SK-N-SH (cell line): ENCODE measurements around the gene TLX1. TPM values are rescaled to one million over a fixed set of nuclear protein-coding genes. Genes with fewer than 3 reads are reported as not detected.

Experiments used
- CTCF ChIA-PET: fragments of 300-600, 350-600 bp; formaldehyde crosslinking; extraction: SDS; loops from one replicate; lab custom pipeline; 2021; lab: Yijun Ruan, JAX
- POLR2A ChIA-PET: fragments of 350-600 bp; sonication (Branson Sonifier 250); formaldehyde crosslinking; extraction: SDS; loops from one replicate; lab custom pipeline; 2020; ENCODE audit warnings: antibody characterized with exemption, inconsistent platforms; lab: Yijun Ruan, JAX
- DNase-seq: peaks from one replicate; pipeline ENCODE4 v3.0.0; 2012
- H2AFZ ChIP-seq: fragments of 200-600 bp; sonication (generic); 2 replicates; pipeline ENCODE4 v1.8.1; 2016; ENCODE audit warnings: antibody characterized with exemption, mild to moderate bottlenecking, low read depth
- H3F3A ChIP-seq: fragments of 200-600 bp; sonication (generic); replicated peaks from 2 replicates; pipeline ENCODE3; 2016; ENCODE audit warnings: antibody characterized with exemption, mild to moderate bottlenecking; ENCODE audit not compliant: insufficient read depth
- H3K27ac ChIP-seq, 2 experiments: fragments of 200-500 bp in 1 of 2; fragments of 200-600 bp in 1 of 2; sonication (Bioruptor generic) in 1 of 2; sonication (generic), shearing (Covaris generic) in 1 of 2; 2 replicates each; pipeline versions ENCODE4 v1.5.1 to v1.6.1; 2014 to 2016; ENCODE audit warnings: low read depth in 2 of 2, inconsistent platforms in 1 of 2, low read length in 1 of 2, mild to moderate bottlenecking in 1 of 2, mixed read lengths in 1 of 2
- H3K27me3 ChIP-seq: fragments of 200-600 bp; sonication (generic), shearing (Covaris generic); 2 replicates; pipeline ENCODE4 v1.6.1; 2016; ENCODE audit warnings: mixed run types; ENCODE audit not compliant: insufficient read depth
- H3K36me3 ChIP-seq, 2 experiments: fragments of 200-500 bp in 1 of 2; fragments of 200-600 bp in 1 of 2; sonication (Bioruptor generic) in 1 of 2; sonication (generic) in 1 of 2; replicated peaks in 1 of 2; 2 replicates each; pipeline versions ENCODE3 to v1.5.1; 2014 to 2016; ENCODE audit warnings: low read length in 1 of 2, mild to moderate bottlenecking in 1 of 2; ENCODE audit not compliant: insufficient read depth in 2 of 2, control insufficient read depth in 1 of 2
- H3K4me1 ChIP-seq, 2 experiments: fragments of 200-500 bp in 1 of 2; fragments of 200-600 bp in 1 of 2; sonication (Bioruptor generic) in 1 of 2; sonication (generic), shearing (Covaris generic) in 1 of 2; 2 replicates each; pipeline versions ENCODE4 v1.5.1 to v1.6.1; 2014 to 2016; ENCODE audit warnings: low read depth in 1 of 2, low read length in 1 of 2, mixed run types in 1 of 2; ENCODE audit not compliant: insufficient read depth in 2 of 2, control insufficient read depth in 1 of 2
- H3K4me2 ChIP-seq: fragments of 200-600 bp; sonication (generic), shearing (Covaris generic); 2 replicates; pipeline ENCODE4 v1.6.1; 2017; ENCODE audit warnings: mixed run types
- H3K4me3 ChIP-seq, 2 experiments: fragments of 200-500 bp in 1 of 2; fragments of 200-600 bp in 1 of 2; sonication (Bioruptor generic) in 1 of 2; sonication (generic), shearing (Covaris generic) in 1 of 2; 2 replicates each; pipeline versions ENCODE4 v1.5.1 to v1.8.1; 2014 to 2016; ENCODE audit warnings: low read depth in 2 of 2, inconsistent platforms in 1 of 2, low read length in 1 of 2, mild to moderate bottlenecking in 1 of 2, mixed read lengths in 1 of 2, moderate library complexity in 1 of 2
- H3K79me2 ChIP-seq: fragments of 200-600 bp; sonication (generic); 2 replicates; pipeline ENCODE4 v1.8.1; 2017; ENCODE audit warnings: mild to moderate bottlenecking; ENCODE audit not compliant: insufficient read depth
- H3K9ac ChIP-seq: fragments of 200-600 bp; sonication (generic); 2 replicates; pipeline ENCODE4 v1.6.1; 2017; ENCODE audit warnings: mixed run types
- H3K9me2 ChIP-seq: fragments of 200-600 bp; sonication (generic); 2 replicates; pipeline ENCODE4 v1.6.1; 2017; ENCODE audit warnings: mixed run types
- H3K9me3 ChIP-seq: fragments of 200-600 bp; sonication (generic); 2 replicates; pipeline ENCODE4 v1.6.1; 2017; ENCODE audit warnings: mixed run types, mild to moderate bottlenecking, moderate library complexity
- H4K20me1 ChIP-seq: fragments of 200-600 bp; sonication (generic); 2 replicates; pipeline ENCODE4 v1.6.1; 2017; ENCODE audit warnings: mild to moderate bottlenecking, mixed run types; ENCODE audit not compliant: insufficient read depth
- CTCF ChIP-seq: fragments of 200-600 bp; sonication (generic); IDR thresholded peaks from 2 replicates; pipeline ENCODE4 v1.6.1; 2017; ENCODE audit warnings: antibody characterized with exemption, mild to moderate bottlenecking, moderate library complexity
- ELF1 ChIP-seq: IDR thresholded peaks from 2 replicates; pipeline ENCODE4 v1.4.0; 2012
- EZH2phosphoT487 ChIP-seq: fragments of 200-600 bp; sonication (generic); IDR thresholded peaks from 2 replicates; pipeline ENCODE4 v1.6.1; 2017; ENCODE audit warnings: low read depth, mixed run types, mild to moderate bottlenecking, antibody characterized with exemption, moderate library complexity, borderline replicate concordance
- FOSL2 ChIP-seq: IDR thresholded peaks from 2 replicates; pipeline ENCODE4 v1.4.0; 2012; ENCODE audit warnings: low read depth, mild to moderate bottlenecking, moderate library complexity, borderline replicate concordance
- FOXJ3 ChIP-seq: sonication (generic); formaldehyde crosslinking; IDR thresholded peaks from 2 replicates; pipeline ENCODE4 v1.5.1; 2020; ENCODE audit warnings: mild to moderate bottlenecking, missing genetic modification reagents
- FOXM1 ChIP-seq: IDR thresholded peaks from 2 replicates; pipeline ENCODE4 v1.4.0; 2012; ENCODE audit warnings: low read depth, mild to moderate bottlenecking
- JUND ChIP-seq: IDR thresholded peaks from 2 replicates; pipeline ENCODE4 v1.4.0; 2012
- MXI1 ChIP-seq: IDR thresholded peaks from 2 replicates; pipeline ENCODE4 v1.6.1; 2012; ENCODE audit warnings: mild to moderate bottlenecking, low read depth, low read length, improper control_type of control experiment
- NFIC ChIP-seq: IDR thresholded peaks from 2 replicates; pipeline ENCODE4 v1.4.0; 2012; ENCODE audit warnings: borderline replicate concordance
- NRF1 ChIP-seq: IDR thresholded peaks from 2 replicates; pipeline ENCODE4 v1.6.1; 2012; ENCODE audit warnings: low read depth, mild to moderate bottlenecking, low read length
- PBX3 ChIP-seq: IDR thresholded peaks from 2 replicates; pipeline ENCODE4; 2012
- RCOR1 ChIP-seq: fragments of 150-350 bp; IDR thresholded peaks from 2 replicates; pipeline ENCODE4 v1.6.1; 2017; ENCODE audit warnings: antibody characterized with exemption, low read length
- RXRA ChIP-seq: IDR thresholded peaks from 2 replicates; pipeline ENCODE4 v1.4.0; 2012; ENCODE audit warnings: low read depth, mild to moderate bottlenecking, borderline replicate concordance
- SIN3A ChIP-seq: IDR thresholded peaks from 2 replicates; pipeline ENCODE4 v1.6.1; 2012; ENCODE audit warnings: low read depth, mild to moderate bottlenecking, low read length, moderate library complexity, borderline replicate concordance
- SMC3 ChIP-seq: IDR thresholded peaks from 2 replicates; pipeline ENCODE4 v1.6.1; 2012; ENCODE audit warnings: low read depth, low read length, improper control_type of control experiment
- TCF12 ChIP-seq: IDR thresholded peaks from 2 replicates; pipeline ENCODE4 v1.4.0; 2012
- USF1 ChIP-seq: IDR thresholded peaks from 2 replicates; pipeline ENCODE4 v1.4.0; 2012; ENCODE audit warnings: low read depth, borderline replicate concordance
- ZBTB33 ChIP-seq: IDR thresholded peaks from 2 replicates; pipeline ENCODE4 v1.4.0; 2012; ENCODE audit warnings: low read depth, borderline replicate concordance
- WGBS: methylation state at CpG from one replicate; pipeline ENCODE4 v1.1.6; 2017; ENCODE audit warnings: low lambda C conversion rate; 5-methylcytosine and 5-hydroxymethylcytosine counted together
- polyA plus RNA-seq, 3 experiments: library from polyadenylated mRNA; depleted of rRNA; stranded (reverse); fragments of >200 nt; gene quantifications; 2 replicates each; pipeline ENCODE4 v1.2.3, GENCODE V29; 2012
- TF ChIP-seq, protein P1 (sequence below): IDR thresholded peaks from 2 replicates; pipeline ENCODE4 v1.6.1; 2012; ENCODE audit warnings: mild to moderate bottlenecking, low read depth, low read length, moderate library complexity

TLX1 gene
- polyA plus RNA-seq, 1 of the 3 experiments (the other 2 are of a cell fraction) = not detected

GRCh38 chr10:101099901-101100300 is 31.2 kb upstream of the TLX1 start:
- Histone ChIP-seq H3K79me2 (no peaks in the 10 kb centered on the region), H3K4me2 (no peak overlapping the region)
- no peak for TF ChIP-seq RCOR1
- no peak for TF ChIP-seq TCF12
- TF ChIP-seq ZBTB33 = no peak
- no peak for TF ChIP-seq USF1
- no peak for TF ChIP-seq MXI1
- no peak for TF ChIP-seq NFIC
- no peak for TF ChIP-seq CTCF
- TF ChIP-seq EZH2phosphoT487 = no peak
- no peak for TF ChIP-seq SIN3A
- no peak for TF ChIP-seq FOXM1
- no peak for TF ChIP-seq SMC3
- no peak for TF ChIP-seq FOSL2
- no peak for TF ChIP-seq FOXJ3 (CRISPR knock-in tag)
- TF ChIP-seq JUND = no peak
- TF ChIP-seq PBX3 = no peak
- no peak for TF ChIP-seq ELF1
- TF ChIP-seq, protein P1, sequence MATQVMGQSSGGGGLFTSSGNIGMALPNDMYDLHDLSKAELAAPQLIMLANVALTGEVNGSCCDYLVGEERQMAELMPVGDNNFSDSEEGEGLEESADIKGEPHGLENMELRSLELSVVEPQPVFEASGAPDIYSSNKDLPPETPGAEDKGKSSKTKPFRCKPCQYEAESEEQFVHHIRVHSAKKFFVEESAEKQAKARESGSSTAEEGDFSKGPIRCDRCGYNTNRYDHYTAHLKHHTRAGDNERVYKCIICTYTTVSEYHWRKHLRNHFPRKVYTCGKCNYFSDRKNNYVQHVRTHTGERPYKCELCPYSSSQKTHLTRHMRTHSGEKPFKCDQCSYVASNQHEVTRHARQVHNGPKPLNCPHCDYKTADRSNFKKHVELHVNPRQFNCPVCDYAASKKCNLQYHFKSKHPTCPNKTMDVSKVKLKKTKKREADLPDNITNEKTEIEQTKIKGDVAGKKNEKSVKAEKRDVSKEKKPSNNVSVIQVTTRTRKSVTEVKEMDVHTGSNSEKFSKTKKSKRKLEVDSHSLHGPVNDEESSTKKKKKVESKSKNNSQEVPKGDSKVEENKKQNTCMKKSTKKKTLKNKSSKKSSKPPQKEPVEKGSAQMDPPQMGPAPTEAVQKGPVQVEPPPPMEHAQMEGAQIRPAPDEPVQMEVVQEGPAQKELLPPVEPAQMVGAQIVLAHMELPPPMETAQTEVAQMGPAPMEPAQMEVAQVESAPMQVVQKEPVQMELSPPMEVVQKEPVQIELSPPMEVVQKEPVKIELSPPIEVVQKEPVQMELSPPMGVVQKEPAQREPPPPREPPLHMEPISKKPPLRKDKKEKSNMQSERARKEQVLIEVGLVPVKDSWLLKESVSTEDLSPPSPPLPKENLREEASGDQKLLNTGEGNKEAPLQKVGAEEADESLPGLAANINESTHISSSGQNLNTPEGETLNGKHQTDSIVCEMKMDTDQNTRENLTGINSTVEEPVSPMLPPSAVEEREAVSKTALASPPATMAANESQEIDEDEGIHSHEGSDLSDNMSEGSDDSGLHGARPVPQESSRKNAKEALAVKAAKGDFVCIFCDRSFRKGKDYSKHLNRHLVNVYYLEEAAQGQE = no peak
- no peak for TF ChIP-seq RXRA
- no peak for TF ChIP-seq NRF1
- TF ChIP-seq, all 33 proteins: peak for 0
- Histone ChIP-seq H3K4me3 (no peak overlapping the region), H3K27ac (no peak overlapping the region), H3F3A (no peaks in the 10 kb centered on the region), H4K20me1 (no peaks in the 10 kb centered on the region), H2AFZ (no peak overlapping the region), H3K9me3 (no peaks in the 10 kb centered on the region), H3K9me2 (no peaks in the 10 kb centered on the region), H3K36me3 (no peaks in the 10 kb centered on the region), H3K4me1 (no peaks in the 10 kb centered on the region; a peak in 1 of 4 replicates), H3K27me3 (peaks cover 45% of the 10 kb centered on the region), H3K9ac (no peak overlapping the region)
- no peak for DNase-seq
- POLR2A ChIA-PET = no interaction called here
- CTCF ChIA-PET = interaction anchor here (0.6 to 32.9 kb wide), 4 partner anchors 16 to 40 kb away, joined by 3 to 972 read pairs (median 60); partner anchors contain the start of gene TLX1
- WGBS = 39% methylated on average over 6 of the region's 6 CpGs
